Measurements from ENCODE around the gene ARHGAP26. TPM values are rescaled to one million over a fixed set of nuclear protein-coding genes. Genes with fewer than 3 reads are reported as not detected.

The ARHGAP26 gene
- total RNA-seq, 1 experiment from 2014 or later = 54.3 TPM

- TF ChIP-seq CTCF (IDR thresholded peaks at IDR 0.05; ENCODE audit: unreplicated experiment) = no peak
- no peak for DNase-seq (ENCODE audit: unreplicated experiment)
- intact Hi-C loops (cut with micrococcal nuclease) = no loop called here
- H3K27me3 Mint-ChIP-seq (ENCODE audit: insufficient read depth, unreplicated experiment) = no peaks in the 10 kb centered on the region
- H3K9me3 Mint-ChIP-seq (ENCODE audit: unreplicated experiment) = no peaks in the 10 kb centered on the region
- BruUV-seq (replicated peaks) = no TSS peak
- no peak overlapping the region for H3K4me3 Mint-ChIP-seq (ENCODE audit: unreplicated experiment)
- no peaks in the 10 kb centered on the region for H3K36me3 Mint-ChIP-seq (ENCODE audit: insufficient read depth, unreplicated experiment)
- peaks cover 16% of the 10 kb centered on the region for H3K4me1 Mint-ChIP-seq (ENCODE audit: insufficient read depth, unreplicated experiment)
- ChIA-PET POLR2A (interaction anchor here (1.3 kb wide), 1 partner anchor 12 kb away, joined by 7 read pairs; the partner anchor contains the start of gene ARHGAP26), CTCF (interaction anchor here (1.6 kb wide), 1 partner anchor 123 kb away, joined by 4 read pairs; no protein-coding TSS in a partner anchor)
- no peak overlapping the region for H3K27ac Mint-ChIP-seq (ENCODE audit: low read depth, unreplicated experiment)
Observed at GRCh38 chr5:142757564-142757963, 12.6 kb upstream of the ARHGAP26 start.

GRCh38 chr5:142758062-142758795 lies 11.9 kb upstream of the ARHGAP26 start:
- Mint-ChIP-seq H3K27ac (ENCODE audit: low read depth, unreplicated experiment) (no peak overlapping the region), H3K4me1 (ENCODE audit: insufficient read depth, unreplicated experiment) (peaks cover 9% of the 10 kb centered on the region), H3K4me3 (ENCODE audit: unreplicated experiment) (no peak overlapping the region), H3K36me3 (ENCODE audit: insufficient read depth, unreplicated experiment) (no peaks in the 10 kb centered on the region), H3K27me3 (ENCODE audit: insufficient read depth, unreplicated experiment) (no peaks in the 10 kb centered on the region), H3K9me3 (ENCODE audit: unreplicated experiment) (no peaks in the 10 kb centered on the region)
- intact Hi-C loops (cut with micrococcal nuclease) = no loop called here
- DNase-seq (ENCODE audit: unreplicated experiment) = no peak
- BruUV-seq (replicated peaks) = no TSS peak
- ChIA-PET CTCF (interaction anchor here (0.7 to 1.6 kb wide), 3 partner anchors 10 to 123 kb away, joined by 3 to 4 read pairs (median 4); no protein-coding TSS in a partner anchor), POLR2A (interaction anchor here (1.3 kb wide), 1 partner anchor 12 kb away, joined by 7 read pairs; the partner anchor contains the start of gene ARHGAP26)
- TF ChIP-seq CTCF (IDR thresholded peaks at IDR 0.05; ENCODE audit: unreplicated experiment) = no peak

GRCh38 chr5:142758796-142759145 lies 11.4 kb upstream of the ARHGAP26 start:
- POLR2A ChIA-PET = interaction anchor here (1.3 kb wide), 1 partner anchor 11 kb away, joined by 7 read pairs; the partner anchor contains the start of gene ARHGAP26
- intact Hi-C loops (cut with micrococcal nuclease) = no loop called here
- no peak overlapping the region for H3K27ac Mint-ChIP-seq (ENCODE audit: low read depth, unreplicated experiment)
- peaks cover 4% of the 10 kb centered on the region for H3K4me1 Mint-ChIP-seq (ENCODE audit: insufficient read depth, unreplicated experiment)
- BruUV-seq (replicated peaks) = no TSS peak
- DNase-seq (ENCODE audit: unreplicated experiment) = no peak
- CTCF ChIA-PET = interaction anchor here (0.7 to 1.6 kb wide), 3 partner anchors 10 to 122 kb away, joined by 3 to 4 read pairs (median 4); no protein-coding TSS in a partner anchor
- H3K4me3 Mint-ChIP-seq (ENCODE audit: unreplicated experiment) = no peak overlapping the region
- no peaks in the 10 kb centered on the region for H3K36me3 Mint-ChIP-seq (ENCODE audit: insufficient read depth, unreplicated experiment)
- no peak for TF ChIP-seq CTCF (IDR thresholded peaks at IDR 0.05; ENCODE audit: unreplicated experiment)
- H3K27me3 Mint-ChIP-seq (ENCODE audit: insufficient read depth, unreplicated experiment) = no peaks in the 10 kb centered on the region
- no peaks in the 10 kb centered on the region for H3K9me3 Mint-ChIP-seq (ENCODE audit: unreplicated experiment)

GRCh38 chr5:142763701-142764100 lies 6.5 kb upstream of the ARHGAP26 start:
- no TSS peak for BruUV-seq (replicated peaks)
- no peak for TF ChIP-seq CTCF (IDR thresholded peaks at IDR 0.05; ENCODE audit: unreplicated experiment)
- H3K27me3 Mint-ChIP-seq (ENCODE audit: insufficient read depth, unreplicated experiment) = no peaks in the 10 kb centered on the region
- H3K27ac Mint-ChIP-seq (ENCODE audit: low read depth, unreplicated experiment) = no peak overlapping the region
- DNase-seq (ENCODE audit: unreplicated experiment) = no peak
- ChIA-PET POLR2A (interaction anchor here (0.8 to 1.9 kb wide), 2 partner anchors 10 to 732 kb away, joined by 3 to 8 read pairs; no protein-coding TSS in a partner anchor), CTCF (interaction anchor here (0.6 to 2.1 kb wide), 8 partner anchors 9 to 111 kb away, joined by 3 to 9 read pairs (median 6); no protein-coding TSS in a partner anchor)
- H3K4me1 Mint-ChIP-seq (ENCODE audit: insufficient read depth, unreplicated experiment) = no peaks in the 10 kb centered on the region
- intact Hi-C loops (cut with micrococcal nuclease) = no loop called here
- H3K36me3 Mint-ChIP-seq (ENCODE audit: insufficient read depth, unreplicated experiment) = no peaks in the 10 kb centered on the region
- no peak overlapping the region for H3K4me3 Mint-ChIP-seq (ENCODE audit: unreplicated experiment)
- H3K9me3 Mint-ChIP-seq (ENCODE audit: unreplicated experiment) = no peaks in the 10 kb centered on the region

Measured in MCF 10A (cell line).